MM.1S (cell line): ENCODE data around the gene NOXRED1.

Experiments
- EZH2 ChIP-seq: fragments of 300-600 bp; sonication (generic); optimal IDR thresholded peaks from 2 replicates; pipeline ENCODE3; 2017; ENCODE audit warnings: low read depth, mild to moderate bottlenecking, antibody characterized with exemption, low read length, mixed read lengths
- EZH2phosphoT487 ChIP-seq: fragments of 300-600 bp; sonication (generic); IDR thresholded peaks from 2 replicates; pipeline ENCODE4 v1.6.1; 2018; ENCODE audit warnings: antibody characterized with exemption, low read length
- TF ChIP-seq, protein P1 (sequence below): fragments of 300-600 bp; sonication (generic); IDR thresholded peaks from 2 replicates; pipeline ENCODE4 v1.5.1; 2016; ENCODE audit warnings: antibody characterized with exemption, low read length, mixed read lengths

DNA sequence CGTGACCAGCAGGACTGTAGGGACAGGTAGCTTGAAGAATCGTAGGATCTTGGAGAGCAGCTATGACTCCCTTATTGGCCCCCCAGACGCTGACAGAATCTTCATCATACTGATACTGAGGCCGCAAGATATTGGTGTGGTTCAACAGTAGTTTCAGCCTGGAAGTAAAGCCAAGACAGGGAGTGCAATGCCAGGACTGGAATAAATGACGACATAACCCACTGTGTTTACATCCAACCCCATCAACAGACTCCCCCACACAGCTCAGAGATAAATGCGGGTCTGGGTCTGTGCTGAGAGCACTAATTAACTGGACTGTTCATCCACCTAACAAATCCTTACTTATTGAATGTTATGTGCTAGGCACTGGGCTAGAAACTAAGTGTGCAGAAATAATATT is 16.6 kb downstream of the NOXRED1 start:
- TF ChIP-seq, protein P1, sequence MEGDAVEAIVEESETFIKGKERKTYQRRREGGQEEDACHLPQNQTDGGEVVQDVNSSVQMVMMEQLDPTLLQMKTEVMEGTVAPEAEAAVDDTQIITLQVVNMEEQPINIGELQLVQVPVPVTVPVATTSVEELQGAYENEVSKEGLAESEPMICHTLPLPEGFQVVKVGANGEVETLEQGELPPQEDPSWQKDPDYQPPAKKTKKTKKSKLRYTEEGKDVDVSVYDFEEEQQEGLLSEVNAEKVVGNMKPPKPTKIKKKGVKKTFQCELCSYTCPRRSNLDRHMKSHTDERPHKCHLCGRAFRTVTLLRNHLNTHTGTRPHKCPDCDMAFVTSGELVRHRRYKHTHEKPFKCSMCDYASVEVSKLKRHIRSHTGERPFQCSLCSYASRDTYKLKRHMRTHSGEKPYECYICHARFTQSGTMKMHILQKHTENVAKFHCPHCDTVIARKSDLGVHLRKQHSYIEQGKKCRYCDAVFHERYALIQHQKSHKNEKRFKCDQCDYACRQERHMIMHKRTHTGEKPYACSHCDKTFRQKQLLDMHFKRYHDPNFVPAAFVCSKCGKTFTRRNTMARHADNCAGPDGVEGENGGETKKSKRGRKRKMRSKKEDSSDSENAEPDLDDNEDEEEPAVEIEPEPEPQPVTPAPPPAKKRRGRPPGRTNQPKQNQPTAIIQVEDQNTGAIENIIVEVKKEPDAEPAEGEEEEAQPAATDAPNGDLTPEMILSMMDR, result no peak
- TF ChIP-seq EZH2 (no peak), EZH2phosphoT487 (no peak)
